HG03342 (cell line): ENCODE measurements around the gene EIF3K.
"Not testable (repeated sequence)": the region's sequence is repeated elsewhere in the genome, so short reads cannot be mapped to it uniquely, and the experiment has no call there.

Source experiments
- ATAC-seq: cut with Tn5 transposase; IDR thresholded peaks from one replicate; pipeline ENCODE4 v1.9.1; 2021; ENCODE audit warnings: mild to moderate bottlenecking, moderate library complexity; ENCODE audit not compliant: unreplicated experiment

The EIF3K gene

DNA sequence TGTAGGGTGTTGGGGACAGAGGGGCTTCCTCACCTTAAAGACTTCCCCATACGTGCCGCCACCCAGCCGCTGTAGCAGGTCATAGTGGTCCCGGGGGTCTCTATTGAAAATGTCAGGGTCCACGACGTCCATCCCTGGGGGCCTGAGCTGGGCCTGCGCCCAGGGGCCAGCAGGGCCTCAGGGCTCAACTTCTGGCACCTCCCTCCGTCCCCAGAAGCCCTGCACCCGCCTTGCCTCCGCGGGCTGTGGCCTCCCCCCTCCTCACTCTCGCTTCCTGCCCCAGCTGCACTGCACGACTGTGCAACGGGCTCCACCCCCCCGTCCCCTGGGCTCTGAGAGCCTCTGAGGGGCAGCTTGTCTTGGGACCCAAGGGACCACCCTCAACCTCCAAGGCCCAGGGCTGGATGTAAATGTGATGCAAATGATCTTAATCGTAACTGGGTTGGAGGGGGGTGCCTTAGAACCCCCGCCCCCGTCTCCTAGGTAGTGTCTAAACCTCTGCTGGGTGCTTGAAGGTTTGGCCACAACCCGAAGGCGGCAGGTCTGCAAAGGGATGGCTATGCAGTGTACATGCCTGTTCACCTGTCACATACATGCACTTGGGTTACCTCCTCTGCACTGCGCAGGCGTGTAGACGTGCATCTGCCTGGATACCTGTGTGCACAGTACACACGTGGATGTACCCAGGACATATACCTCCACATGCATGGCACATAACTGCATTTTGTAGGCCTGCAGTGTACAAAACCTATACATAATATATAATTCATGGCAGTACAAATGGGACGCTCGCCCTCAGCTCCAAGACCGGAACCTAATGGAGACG lies 1.0 kb upstream of the EIF3K start, which contains the start of gene MAP4K1:
Gene MAP4K1 (minus strand): TSS at position 190 of the 826 bp plus-strand sequence. CDS start 58 bp downstream, at position 132.
- ATAC-seq: peak; percentile 65

DNA sequence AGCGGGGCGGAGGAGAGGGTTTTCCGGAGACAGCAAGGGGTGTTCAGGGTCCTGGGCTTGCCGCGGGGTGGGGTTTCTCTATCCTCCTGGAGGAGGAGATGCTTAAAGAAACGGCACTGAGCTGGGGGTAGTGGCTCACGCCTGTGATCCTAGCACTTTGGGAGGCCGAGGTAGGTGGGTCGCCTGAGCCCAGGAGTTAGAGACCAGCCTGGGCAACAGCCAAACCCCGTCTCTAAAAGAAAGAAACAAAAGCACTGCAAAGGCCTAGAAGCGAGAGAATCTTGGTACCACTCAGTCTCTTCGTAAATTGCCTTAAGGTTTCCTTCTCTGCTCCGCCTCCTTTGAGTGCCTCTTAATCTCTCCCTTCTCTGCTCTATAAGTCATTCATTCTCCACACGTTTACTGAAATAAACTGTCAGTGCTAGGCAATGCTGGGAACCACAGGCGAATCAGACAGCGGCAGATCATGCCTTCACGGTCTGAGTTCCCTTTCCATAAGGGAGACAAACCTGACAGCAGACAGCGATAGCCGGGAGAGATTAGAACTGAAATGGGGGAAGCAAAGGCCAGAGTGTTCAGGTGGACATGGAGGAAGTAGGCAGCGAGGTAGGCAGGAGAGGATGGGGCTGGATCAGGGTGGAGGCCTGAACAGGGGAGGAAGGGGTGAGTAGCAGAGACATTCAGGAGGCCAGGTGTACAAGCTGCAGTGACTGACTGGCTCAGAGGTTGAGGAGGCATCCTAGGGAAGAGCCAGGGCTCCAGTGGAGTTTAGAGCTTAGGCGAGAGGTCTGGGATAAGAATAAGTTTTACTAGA lies 580 bp downstream of the EIF3K start:
- ATAC-seq: no peak

DNA sequence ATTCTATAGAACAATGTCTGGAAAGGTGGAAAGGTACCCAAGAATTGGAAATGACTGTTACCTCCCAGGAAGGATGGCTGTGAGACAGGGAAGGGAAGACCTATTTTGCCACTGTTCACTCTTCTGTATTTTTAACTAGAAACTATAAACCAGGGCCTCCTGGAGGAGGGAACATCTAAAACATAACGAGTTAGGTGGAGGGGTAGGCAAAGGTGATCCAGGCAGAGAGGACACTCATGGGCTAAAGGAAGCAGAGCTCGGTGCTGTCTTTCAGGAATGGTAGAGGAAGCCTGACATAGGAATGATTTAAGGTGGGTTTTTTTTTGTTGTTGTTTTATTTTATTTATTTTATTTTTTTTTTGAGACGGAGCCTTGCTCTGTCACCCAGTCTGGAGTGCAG lies 5.8 kb downstream of the EIF3K start:
- ATAC-seq: no peak

DNA sequence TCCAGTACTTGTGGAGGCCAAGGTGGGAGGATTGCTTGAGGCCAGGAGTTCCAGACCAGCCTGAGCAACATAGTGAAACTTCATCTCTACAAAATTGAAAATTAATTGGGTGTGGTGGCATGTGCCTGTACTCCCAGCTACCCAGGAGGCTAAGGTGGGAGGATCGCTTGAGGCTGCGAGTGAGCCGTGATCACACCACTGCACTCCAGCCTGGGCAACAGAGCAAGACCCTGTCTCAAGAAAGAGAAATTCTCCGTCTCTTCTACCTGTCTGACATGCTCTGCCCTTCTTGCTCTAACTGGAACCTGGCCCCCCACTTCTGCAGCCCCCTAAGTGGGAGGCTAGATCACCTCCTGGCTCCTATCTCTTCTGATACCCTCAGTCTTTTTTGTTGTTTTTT lies 7.4 kb downstream of the EIF3K start:
- ATAC-seq: no peak

DNA sequence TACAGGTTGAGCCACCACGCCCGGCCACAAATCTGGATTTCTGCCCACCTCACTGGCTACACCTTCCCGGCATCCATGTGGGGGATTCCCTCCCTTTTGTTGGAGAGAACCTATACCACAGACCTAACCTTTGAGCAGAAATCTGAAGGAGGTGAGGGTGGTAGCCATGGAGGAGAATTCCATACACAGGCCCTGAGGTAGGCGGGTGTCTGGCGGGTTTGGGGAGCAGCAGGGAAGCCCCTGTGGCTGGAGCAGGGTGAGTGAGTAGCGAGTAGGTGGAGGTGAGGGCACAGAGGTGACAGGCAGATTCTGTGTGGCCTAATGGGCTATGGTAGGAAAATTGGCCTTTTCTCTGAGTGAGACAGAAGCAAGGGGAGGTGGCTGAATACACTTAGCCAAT lies 10.6 kb downstream of the EIF3K start:
- no peak for ATAC-seq

DNA sequence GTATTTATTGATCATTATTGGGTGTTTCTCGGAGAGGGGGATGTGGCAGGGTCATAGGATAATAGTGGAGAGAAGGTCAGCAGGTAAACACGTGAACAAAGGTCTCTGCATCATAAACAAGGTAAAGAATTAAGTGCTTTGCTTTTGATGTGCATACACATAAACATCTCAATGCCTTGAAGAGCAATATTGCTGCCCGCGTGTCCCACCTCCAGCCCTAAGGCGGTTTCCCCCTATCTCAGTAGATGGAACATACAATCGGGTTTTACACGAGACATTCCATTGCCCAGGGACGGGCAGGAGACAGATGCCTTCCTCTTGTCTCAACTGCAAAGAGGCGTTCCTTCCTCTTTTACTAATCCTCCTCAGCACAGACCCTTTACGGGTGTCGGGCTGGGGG lies 12.3 kb downstream of the EIF3K start:
- not testable (repeated sequence) for ATAC-seq

DNA sequence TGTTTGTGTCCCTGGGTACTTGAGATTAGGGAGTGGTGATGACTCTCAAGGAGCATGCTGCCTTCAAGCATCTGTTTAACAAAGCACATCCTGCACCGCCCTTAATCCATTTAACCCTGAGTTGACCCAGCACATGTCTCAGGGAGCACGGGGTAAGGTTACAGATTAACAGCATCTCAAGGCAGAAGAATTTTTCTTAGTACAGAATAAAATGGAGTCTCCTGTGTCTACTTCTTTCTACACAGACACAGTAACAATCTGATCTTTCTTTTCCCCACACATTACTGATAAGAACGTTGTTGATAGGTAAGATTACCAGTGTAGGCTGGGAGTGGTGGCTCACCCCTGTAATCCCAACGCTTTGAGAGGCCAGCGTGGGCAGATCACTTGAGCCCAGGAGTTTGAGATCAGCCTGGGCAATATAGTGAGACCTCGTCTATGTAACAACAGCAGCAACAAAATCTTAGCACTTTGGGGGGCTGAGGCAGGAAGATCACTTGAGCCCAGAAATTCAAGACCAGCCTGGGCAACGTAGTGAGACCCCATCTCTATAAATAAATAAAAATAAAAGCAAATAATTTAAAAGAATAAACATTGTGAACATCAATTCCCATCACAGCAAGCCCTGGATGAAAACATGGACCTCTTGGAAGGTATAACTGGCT lies 13.0 kb downstream of the EIF3K start:
- not testable (repeated sequence) for ATAC-seq

DNA sequence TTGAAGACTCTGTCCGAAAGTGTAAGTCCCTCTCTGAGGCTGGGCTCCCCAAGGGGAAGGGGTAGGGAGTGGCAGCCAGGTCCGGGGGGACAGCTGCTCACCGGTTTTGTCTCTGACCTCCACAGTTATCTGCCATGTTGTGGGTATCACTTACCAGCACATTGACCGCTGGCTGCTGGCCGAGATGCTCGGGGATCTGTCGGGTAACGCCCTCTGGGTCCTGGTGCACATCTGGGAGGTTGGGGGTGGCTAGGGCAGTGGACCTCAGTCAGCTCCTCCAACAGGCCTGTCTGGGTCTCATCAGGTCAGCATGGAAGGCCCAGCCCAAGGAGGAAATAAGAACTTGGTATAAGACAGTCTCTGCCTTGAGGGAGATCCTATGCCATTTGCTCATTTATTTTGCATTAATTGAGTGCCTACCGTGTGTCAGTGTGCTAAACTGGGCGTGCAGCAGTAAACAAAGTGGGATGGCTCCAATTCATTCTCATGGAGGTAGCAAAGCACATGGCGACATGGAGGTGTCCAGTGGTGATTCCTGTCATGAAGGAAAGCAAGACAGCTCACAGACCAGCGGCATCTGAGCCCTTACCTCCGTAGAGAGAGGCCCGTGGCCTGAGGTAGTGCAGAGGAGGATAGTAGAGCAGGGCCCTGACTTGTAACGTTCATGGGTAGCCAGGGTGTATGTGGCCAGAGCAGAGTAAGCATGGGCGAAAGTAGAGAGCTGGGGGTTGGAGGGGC lies 13.7 kb downstream of the EIF3K start:
- no peak for ATAC-seq

DNA sequence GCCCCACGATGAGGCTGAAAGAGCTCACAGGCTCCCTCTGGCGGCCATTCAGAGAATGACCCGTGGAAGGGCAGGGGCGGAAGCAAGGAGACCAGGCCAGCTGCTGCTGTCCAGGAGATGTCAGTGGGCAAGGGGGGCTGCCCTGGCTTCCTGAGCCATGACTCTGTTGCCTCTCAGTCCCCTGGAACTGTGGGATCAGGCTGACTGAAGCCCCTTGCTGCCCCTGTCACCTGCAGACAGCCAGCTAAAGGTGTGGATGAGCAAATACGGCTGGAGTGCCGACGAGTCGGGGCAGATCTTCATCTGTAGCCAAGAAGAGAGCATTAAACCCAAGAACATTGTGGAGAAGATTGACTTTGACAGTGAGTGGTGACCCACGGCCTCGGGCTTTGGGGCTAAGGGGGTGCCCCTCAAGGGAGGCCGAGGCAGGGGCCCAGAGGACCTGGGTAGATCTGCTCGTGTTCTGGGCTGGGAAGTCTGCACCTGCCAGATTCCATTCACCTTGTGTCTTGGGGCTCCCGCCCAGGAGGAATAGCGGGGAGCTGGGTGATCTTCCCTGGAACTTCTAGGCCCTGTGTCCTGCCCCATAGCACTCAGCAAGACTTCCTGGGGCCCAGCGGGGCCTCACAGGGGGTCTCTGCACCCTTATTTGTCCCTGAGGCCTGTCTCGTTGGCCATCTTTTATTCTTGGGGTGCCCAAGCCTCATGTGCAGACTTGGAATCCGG lies 15.9 kb downstream of the EIF3K start:
- ATAC-seq: no peak

DNA sequence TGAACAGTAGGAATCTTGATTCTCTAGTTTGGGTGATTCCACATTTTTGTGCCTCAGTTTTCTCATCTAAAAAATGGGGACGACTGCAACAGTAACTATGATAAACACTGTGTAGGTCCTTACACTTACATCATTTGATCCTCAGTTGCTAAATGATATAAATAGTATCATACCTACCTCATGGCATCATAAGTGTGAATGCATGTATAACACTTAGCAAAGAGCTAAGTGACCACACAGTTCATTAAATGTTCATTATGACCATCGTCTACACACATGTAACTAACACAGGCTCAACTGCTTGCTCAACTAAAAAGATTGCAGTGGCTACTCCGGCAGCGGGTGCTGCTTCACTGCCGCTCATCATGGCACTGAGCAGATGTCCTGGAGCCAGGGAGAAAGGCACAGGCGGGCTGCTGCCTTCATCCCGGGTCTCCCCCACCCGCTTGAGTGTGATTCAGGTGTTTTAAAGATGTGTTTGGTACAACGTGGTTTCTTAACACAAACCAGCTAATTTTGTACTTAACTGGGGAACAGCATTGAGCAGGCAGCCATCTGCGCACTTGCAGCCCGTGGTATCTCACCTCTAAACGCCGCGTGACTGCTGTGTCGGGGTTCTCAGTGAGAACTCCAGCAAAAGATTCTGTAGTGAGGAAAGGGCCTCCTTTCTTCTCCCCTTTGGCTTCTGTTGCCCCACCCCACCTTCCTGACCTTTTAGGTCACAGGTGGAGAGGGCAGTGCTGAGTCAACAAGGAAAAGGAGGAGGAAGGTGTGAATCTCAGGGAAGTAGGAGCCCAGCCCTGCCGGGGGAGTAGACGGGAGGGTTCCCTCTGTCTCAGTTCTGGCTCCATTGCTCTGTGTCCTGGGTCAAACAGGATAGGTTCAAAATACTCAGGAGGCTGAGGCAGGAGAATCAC lies 16.8 kb downstream of the EIF3K start:
- ATAC-seq: no peak

DNA sequence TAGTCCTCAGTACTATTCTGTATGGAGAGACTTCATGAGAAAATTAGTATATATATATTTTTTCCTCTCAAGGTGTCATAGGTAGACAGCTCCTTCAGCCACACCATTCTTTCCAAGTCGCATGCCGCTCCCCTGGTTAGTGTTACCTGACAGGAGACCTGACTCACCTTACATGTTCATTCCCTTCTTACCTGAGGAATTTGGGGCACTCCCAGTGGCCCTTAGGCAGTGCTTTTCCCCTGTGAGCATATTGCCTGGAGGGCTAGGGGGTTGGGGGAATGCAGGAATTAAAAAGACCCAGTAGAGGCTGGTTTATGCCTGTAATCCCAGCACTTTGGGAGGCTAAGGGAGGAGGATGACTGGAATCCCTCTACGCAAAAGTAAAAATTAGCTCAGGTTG lies 19.5 kb downstream of the EIF3K start:
- ATAC-seq: no peak

DNA sequence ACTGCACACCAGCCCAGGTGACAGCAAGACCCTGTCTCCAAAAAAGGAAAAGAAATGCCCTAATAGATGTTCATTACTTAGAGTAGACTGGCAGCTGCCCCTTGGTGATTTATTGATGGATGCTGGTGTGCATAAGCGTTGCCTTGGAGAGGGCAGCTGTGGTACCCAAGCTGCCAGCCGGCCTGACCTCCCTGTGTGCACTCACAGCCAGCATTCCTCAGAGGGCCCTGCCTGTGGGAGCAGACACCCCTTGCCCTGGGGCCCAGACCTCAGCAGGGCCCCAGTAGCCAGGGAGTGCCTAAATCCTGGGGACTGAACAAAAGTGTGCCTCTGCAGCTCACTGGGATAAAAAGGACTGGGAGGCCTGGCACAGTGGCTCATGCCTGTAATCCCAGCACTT lies 20.7 kb downstream of the EIF3K start:
- no peak for ATAC-seq

DNA sequence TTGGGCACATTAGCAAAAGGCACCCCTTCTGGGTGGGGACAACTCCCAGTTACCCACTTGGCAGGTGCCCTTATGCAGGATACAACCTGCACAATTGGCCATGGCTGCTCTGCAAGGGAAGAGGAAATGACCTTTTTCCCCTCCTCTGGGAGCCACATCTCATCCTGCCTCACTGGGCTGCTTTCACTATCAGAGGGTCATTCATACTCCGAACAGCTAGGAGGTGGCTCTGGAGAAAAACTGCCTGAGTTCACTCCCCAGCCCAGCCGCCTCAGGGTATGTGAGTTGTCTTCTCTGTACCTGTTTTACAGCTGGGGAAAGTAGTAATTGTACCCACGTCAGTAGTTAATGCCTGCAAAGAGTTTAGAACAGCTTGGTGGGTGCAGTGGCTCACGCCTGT lies 21.4 kb downstream of the EIF3K start:
- ATAC-seq: no peak

DNA sequence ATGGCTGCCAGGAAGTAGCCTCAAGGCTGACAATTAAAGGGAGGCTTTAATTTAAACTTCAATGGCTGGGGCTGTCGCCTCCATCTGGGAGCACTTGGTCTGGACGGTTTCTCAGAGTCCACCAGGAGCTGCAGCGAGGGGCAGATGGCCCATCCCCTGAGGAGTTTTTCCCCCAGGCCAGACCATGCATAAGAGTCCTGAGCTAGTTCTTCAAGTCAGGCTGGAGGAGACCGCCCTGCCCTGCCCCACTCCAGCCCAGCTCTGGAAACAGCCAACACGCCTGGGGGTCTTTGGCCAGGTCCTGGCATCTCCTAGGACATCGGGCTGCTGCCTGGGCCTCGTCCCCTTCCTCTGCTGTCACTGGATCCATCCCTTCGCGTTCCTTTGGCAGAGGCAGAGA lies 23.2 kb downstream of the EIF3K start:
- ATAC-seq: no peak

DNA sequence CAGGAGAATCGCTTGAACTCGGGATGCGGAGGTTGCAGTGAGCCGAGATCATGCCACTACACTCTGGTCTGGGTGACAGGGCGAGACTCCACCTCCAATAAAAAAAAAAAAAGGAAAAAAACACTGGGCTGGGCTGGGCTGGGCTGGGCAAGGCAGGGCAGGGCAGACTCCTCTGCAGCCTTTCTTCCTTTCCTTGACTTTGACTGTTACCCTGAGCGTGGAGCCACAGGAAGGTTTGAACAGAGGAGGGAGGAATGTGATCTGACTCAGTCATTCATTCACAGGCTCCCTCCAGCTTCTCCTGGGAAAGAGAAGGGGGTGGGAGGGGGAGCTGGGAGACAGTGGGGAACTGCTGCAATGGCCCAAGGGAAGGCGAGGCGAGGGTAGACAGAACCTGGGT lies 25.7 kb downstream of the EIF3K start:
- ATAC-seq: no peak

DNA sequence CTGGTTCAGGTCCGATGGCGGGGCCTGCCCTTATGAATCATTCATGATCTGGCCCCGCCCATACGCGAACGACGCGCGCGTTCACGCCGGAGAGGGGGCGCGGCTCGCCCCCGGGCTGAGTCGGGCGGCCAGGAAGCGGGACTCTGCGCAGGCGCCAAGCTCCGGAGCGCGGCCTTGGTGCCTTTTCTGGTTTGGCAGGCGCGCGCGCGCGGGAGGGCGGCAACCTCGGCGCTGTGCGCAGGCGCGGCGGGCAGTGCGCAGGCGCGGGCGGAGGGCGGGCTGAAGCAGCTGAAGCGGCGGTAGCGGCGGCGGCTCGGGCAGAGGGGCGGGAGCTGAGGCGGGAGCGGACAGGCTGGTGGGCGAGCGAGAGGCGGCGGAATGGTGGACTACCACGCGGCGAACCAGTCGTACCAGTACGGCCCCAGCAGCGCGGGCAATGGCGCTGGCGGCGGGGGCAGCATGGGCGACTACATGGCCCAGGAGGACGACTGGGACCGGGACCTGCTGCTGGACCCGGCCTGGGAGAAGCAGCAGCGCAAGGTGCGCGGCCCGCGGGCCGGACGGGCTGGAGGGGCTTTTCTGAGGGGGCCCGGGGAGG lies 28.5 kb downstream of the EIF3K start, which contains the start of gene ACTN4:
Gene ACTN4 (plus strand): TSS at position 282 of the 598 bp plus-strand sequence. CDS start 97 bp downstream, at position 379.
- peak; percentile 84 for ATAC-seq

DNA sequence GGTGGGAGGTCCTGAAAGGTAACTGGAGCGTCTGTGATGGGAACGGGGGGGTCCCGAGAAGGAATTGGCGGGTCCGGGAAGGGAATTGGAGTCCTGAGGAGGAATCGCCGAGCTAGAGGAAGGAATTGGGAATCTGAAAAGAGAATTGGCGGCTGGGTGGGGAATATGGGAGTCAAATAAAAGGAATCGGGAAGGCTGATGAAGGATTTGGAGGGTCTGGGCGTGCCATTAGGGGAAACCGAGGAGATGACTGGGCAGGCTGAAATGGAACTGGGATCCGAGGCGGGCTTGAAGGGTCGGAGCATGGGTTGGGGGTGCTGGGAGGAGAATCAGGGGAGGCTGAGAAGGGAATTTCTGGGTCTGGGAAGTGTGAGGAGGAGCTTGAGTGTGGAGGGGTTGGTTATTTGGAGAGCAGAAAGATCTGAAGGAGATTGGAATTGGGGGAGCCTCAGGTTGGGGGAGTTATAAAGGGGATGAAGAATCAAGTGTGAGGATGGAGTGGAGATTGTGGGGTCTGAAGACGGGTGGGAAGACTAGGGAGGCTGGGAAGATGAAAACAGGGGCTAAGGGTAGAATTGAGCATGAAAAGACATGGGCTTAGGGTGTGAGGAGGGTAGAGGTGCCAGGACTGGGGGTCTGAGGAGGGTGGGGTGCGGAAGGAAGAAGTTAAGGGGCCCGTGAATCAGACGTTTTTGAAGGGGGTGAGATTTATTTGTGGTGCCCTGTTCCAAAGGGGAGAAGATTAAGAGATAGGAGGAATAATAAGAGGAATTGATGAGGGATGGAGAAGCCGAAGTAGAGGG lies 29.2 kb downstream of the EIF3K start:
- ATAC-seq: no peak
